Kidney capillary endothelial cell (primary cell): ENCODE data around the gene KRT26.

Experiments
- DNase-seq: peaks from one replicate; pipeline ENCODE4 v3.0.0-alpha.2; 2018; ENCODE audit warnings: low spot score

KRT26 gene

GRCh38 chr17:40726919-40727318, 45.1 kb downstream of the KRT26 start:
- no peak for DNase-seq

DNA sequence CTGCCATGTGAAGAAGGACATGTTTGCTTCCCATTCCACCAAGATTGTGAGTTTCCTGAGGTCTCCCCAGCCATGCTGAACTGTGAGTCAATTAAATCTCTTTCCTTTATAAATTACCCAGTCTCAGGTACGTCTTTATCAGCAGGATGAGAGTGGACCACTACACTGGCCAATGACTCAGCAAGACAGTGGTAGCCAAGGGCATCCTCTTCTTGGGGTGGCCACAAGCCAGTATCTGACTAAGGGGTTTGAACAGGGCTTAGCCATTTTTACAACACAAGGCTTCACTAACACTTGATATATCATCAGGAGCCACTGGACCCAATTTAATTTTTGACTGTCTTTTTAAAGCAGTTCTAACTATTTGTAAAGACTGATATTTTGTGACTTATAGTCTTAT, 47.3 kb downstream of the KRT26 start:
- DNase-seq = no peak

- DNase-seq = no peak
Observed at GRCh38 chr17:40722241-40722640, 49.8 kb downstream of the KRT26 start.

DNA sequence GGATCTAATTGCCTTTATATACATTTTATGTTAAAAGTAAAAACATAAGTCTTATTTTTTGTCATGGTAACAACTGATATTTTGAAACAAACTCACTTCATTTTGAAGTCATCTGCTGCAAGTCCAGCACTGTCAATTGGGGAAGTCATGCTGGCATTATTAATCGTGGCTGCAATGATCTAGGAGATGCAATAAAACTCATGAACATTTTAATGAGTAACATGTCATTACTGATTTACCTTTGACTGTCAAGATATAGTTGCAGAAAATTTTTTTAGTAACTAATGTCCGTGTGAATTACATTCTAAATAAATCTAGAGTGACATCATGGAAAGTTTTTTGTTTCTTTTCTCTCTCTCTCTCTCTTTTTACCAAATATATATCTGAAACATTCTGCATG, 51.1 kb downstream of the KRT26 start:
- no peak for DNase-seq

GRCh38 chr17:40718930-40719329, 53.1 kb downstream of the KRT26 start:
- no peak for DNase-seq

- DNase-seq = no peak
Observed at GRCh38 chr17:40717776-40718175, 54.2 kb downstream of the KRT26 start.
